Gastrocnemius medialis (tissue), 4 donors: ENCODE results near the gene MRAP.

ENCODE experiments used
- CTCF ChIP-seq, 5 experiments: fragments of 450-650 bp in 3 of 5; fragments of 200-600 bp in 2 of 5; sonication (generic) in 2 of 5; IDR thresholded peaks in 4 of 5; conservative IDR thresholded peaks in 1 of 5; 1 replicate in 4 of 5; 2 replicates in 1 of 5; pipeline ENCODE4 v1.5.1; 2016 to 2019; ENCODE audit warnings: antibody characterized with exemption in 5 of 5, mild to moderate bottlenecking in 3 of 5, moderate library complexity in 3 of 5
- POLR2A ChIP-seq, 2 donors: fragments of 450-650 bp; IDR thresholded peaks; one replicate each; pipeline ENCODE4 v1.6.1; 2017; ENCODE audit warnings: antibody characterized with exemption in 2 of 2, mild to moderate bottlenecking in 2 of 2, moderate library complexity in 2 of 2

- no peak for TF ChIP-seq CTCF (IDR thresholded peaks at IDR 0.05 in 4 of 5, conservative IDR thresholded peaks at IDR 0.05 in 1 of 5)
- no peak for TF ChIP-seq POLR2A (IDR thresholded peaks at IDR 0.05)
Observed at GRCh38 chr21:32338209-32338921, 39.7 kb downstream of the MRAP start.
